ENCODE measurements around the gene GH1. TPM values are rescaled to one million over a fixed set of nuclear protein-coding genes. Genes with fewer than 3 reads are reported as not detected.
"Not testable (repeated sequence)": the region's sequence is repeated elsewhere in the genome, so short reads cannot be mapped to it uniquely, and the experiment has no call there.

The GH1 gene
- total RNA-seq, 2 experiments from 2014 or later = not detected

- no peak for DNase-seq
Measured at GRCh38 chr17:63929860-63930766, 11.5 kb upstream of the GH1 start.

GRCh38 chr17:63928966-63929695 is 10.5 kb upstream of the GH1 start:
- H3K27ac Mint-ChIP-seq = peak overlapping the region; percentile 69
- POLR2A ChIA-PET = no interaction called here
- CTCF ChIA-PET = interaction anchor here (0.9 to 7.7 kb wide), 8 partner anchors 10 to 205 kb away, joined by 3 to 38 read pairs (median 6); partner anchors contain the start of gene GH1
- no peaks in the 10 kb centered on the region for H3K27me3 Mint-ChIP-seq
- H3K36me3 Mint-ChIP-seq (ENCODE audit: low read depth) = peaks cover 8% of the 10 kb centered on the region
- peaks cover 29% of the 10 kb centered on the region for H3K4me1 Mint-ChIP-seq
- H3K9me3 Mint-ChIP-seq = no peaks in the 10 kb centered on the region
- no peak for DNase-seq
- H3K4me3 Mint-ChIP-seq = peak overlapping the region; percentile 20

More at GRCh38 chr17:63929860-63930766, 11.5 kb upstream of the GH1 start:
- POLR2A ChIA-PET = no interaction called here
- Mint-ChIP-seq H3K27me3 (no peaks in the 10 kb centered on the region), H3K4me1 (peaks cover 29% of the 10 kb centered on the region), H3K36me3 (ENCODE audit: low read depth) (peaks cover 8% of the 10 kb centered on the region), H3K27ac (peak overlapping the region; percentile 19), H3K4me3 (peak overlapping the region; percentile 95), H3K9me3 (no peaks in the 10 kb centered on the region)
- CTCF ChIA-PET = interaction anchor here (0.5 to 7.7 kb wide), 10 partner anchors 10 to 204 kb away, joined by 3 to 38 read pairs (median 4); partner anchors contain the start of gene GH1

GRCh38 chr17:63928172-63928666 is 9.6 kb upstream of the GH1 start:
- Mint-ChIP-seq H3K4me1 (peaks cover 27% of the 10 kb centered on the region), H3K9me3 (no peaks in the 10 kb centered on the region), H3K27ac (no peak overlapping the region), H3K4me3 (no peak overlapping the region), H3K27me3 (no peaks in the 10 kb centered on the region), H3K36me3 (ENCODE audit: low read depth) (peaks cover 8% of the 10 kb centered on the region)
- POLR2A ChIA-PET = interaction anchor here (0.6 kb wide), 1 partner anchor 8 kb away, joined by 13 read pairs; no protein-coding TSS in a partner anchor
- no peak for DNase-seq
- CTCF ChIA-PET = interaction anchor here (0.5 to 7.2 kb wide), 8 partner anchors 9 to 510 kb away, joined by 3 to 33 read pairs (median 4); partner anchors contain the start of gene GH1

- peaks cover 8% of the 10 kb centered on the region for H3K36me3 Mint-ChIP-seq (ENCODE audit: low read depth)
- ChIA-PET CTCF (interaction anchor here (0.5 to 7.2 kb wide), 6 partner anchors 9 to 511 kb away, joined by 3 to 33 read pairs (median 5); partner anchors contain the start of gene GH1), POLR2A (interaction anchor here (0.6 kb wide), 1 partner anchor 9 kb away, joined by 13 read pairs; no protein-coding TSS in a partner anchor)
- peaks cover 21% of the 10 kb centered on the region for H3K4me1 Mint-ChIP-seq
- H3K27me3 Mint-ChIP-seq = no peaks in the 10 kb centered on the region
- H3K9me3 Mint-ChIP-seq = no peaks in the 10 kb centered on the region
- no peak for DNase-seq
- no peak overlapping the region for H3K4me3 Mint-ChIP-seq
- no peak overlapping the region for H3K27ac Mint-ChIP-seq
Measured at GRCh38 chr17:63927464-63928171, 9.0 kb upstream of the GH1 start.

- Mint-ChIP-seq H3K27ac (no peak overlapping the region), H3K4me3 (no peak overlapping the region), H3K36me3 (ENCODE audit: low read depth) (peaks cover 8% of the 10 kb centered on the region), H3K9me3 (no peaks in the 10 kb centered on the region), H3K27me3 (no peaks in the 10 kb centered on the region), H3K4me1 (peaks cover 8% of the 10 kb centered on the region)
- no peak for DNase-seq
- CTCF ChIA-PET = interaction anchor here (0.5 to 1.9 kb wide), 4 partner anchors 21 to 187 kb away, joined by 3 to 15 read pairs (median 4); no protein-coding TSS in a partner anchor
- POLR2A ChIA-PET = no interaction called here
Measured at GRCh38 chr17:63926164-63926563, 7.5 kb upstream of the GH1 start.

- Mint-ChIP-seq H3K4me1 (peaks cover 2% of the 10 kb centered on the region), H3K9me3 (no peaks in the 10 kb centered on the region), H3K27me3 (no peaks in the 10 kb centered on the region), H3K27ac (no peak overlapping the region), H3K36me3 (ENCODE audit: low read depth) (peaks cover 3% of the 10 kb centered on the region), H3K4me3 (no peak overlapping the region)
- DNase-seq = no peak
- ChIA-PET POLR2A (no interaction called here), CTCF (interaction anchor here (0.5 to 1.9 kb wide), 3 partner anchors 21 to 188 kb away, joined by 3 to 15 read pairs (median 4); no protein-coding TSS in a partner anchor)
Measured at GRCh38 chr17:63925615-63926014, 7.0 kb upstream of the GH1 start.

GRCh38 chr17:63922402-63922801 is 3.8 kb upstream of the GH1 start:
- CTCF ChIA-PET = interaction anchor here (0.6 to 1.4 kb wide), 2 partner anchors 51 to 103 kb away, joined by 3 to 4 read pairs; partner anchors contain the start of gene SCN4A
- H3K4me1 Mint-ChIP-seq; H3K4me3 Mint-ChIP-seq; H3K9me3 Mint-ChIP-seq; H3K27ac Mint-ChIP-seq; H3K36me3 Mint-ChIP-seq (ENCODE audit: low read depth); POLR2A ChIA-PET; H3K27me3 Mint-ChIP-seq; DNase-seq: not testable (repeated sequence)

- H3K36me3 Mint-ChIP-seq (ENCODE audit: low read depth); H3K4me1 Mint-ChIP-seq; POLR2A ChIA-PET; H3K27me3 Mint-ChIP-seq; DNase-seq; H3K9me3 Mint-ChIP-seq; H3K4me3 Mint-ChIP-seq; H3K27ac Mint-ChIP-seq: not testable (repeated sequence)
- CTCF ChIA-PET = interaction anchor here (0.6 to 3.7 kb wide), 4 partner anchors 26 to 213 kb away, joined by 4 to 35 read pairs (median 10); no protein-coding TSS in a partner anchor
Measured at GRCh38 chr17:63920779-63921178, 2.1 kb upstream of the GH1 start.

GRCh38 chr17:63920050-63920449 is 1.4 kb upstream of the GH1 start:
- H3K9me3 Mint-ChIP-seq; H3K4me1 Mint-ChIP-seq; H3K27me3 Mint-ChIP-seq; DNase-seq; H3K4me3 Mint-ChIP-seq; POLR2A ChIA-PET; H3K27ac Mint-ChIP-seq; H3K36me3 Mint-ChIP-seq (ENCODE audit: low read depth): not testable (repeated sequence)
- CTCF ChIA-PET = interaction anchor here (0.6 to 3.7 kb wide), 27 partner anchors 11 to 258 kb away, joined by 3 to 35 read pairs (median 4); partner anchors contain the start of genes CD79B and ERN1

- Mint-ChIP-seq H3K4me3 (no peak overlapping the region), H3K36me3 (ENCODE audit: low read depth) (no peaks in the 10 kb centered on the region), H3K27me3 (peaks cover 4% of the 10 kb centered on the region), H3K4me1 (peaks cover 7% of the 10 kb centered on the region), H3K9me3 (no peaks in the 10 kb centered on the region), H3K27ac (no peak overlapping the region)
- ChIA-PET POLR2A (no interaction called here), CTCF (interaction anchor here (0.6 to 3.7 kb wide), 37 partner anchors 12 to 259 kb away, joined by 3 to 35 read pairs (median 4); partner anchors contain the start of genes CD79B, ERN1 and ICAM2)
- peak; percentile 83 for DNase-seq
Measured at GRCh38 chr17:63919311-63919723, 678 bp upstream of the GH1 start.

- no peaks in the 10 kb centered on the region for H3K9me3 Mint-ChIP-seq
- no peak overlapping the region for H3K27ac Mint-ChIP-seq
- peaks cover 7% of the 10 kb centered on the region for H3K4me1 Mint-ChIP-seq
- CTCF ChIA-PET = interaction anchor here (0.6 to 3.7 kb wide), 18 partner anchors 13 to 282 kb away, joined by 3 to 35 read pairs (median 4); partner anchors contain the start of genes CD79B and ICAM2
- H3K27me3 Mint-ChIP-seq = peaks cover 4% of the 10 kb centered on the region
- no peak for DNase-seq
- POLR2A ChIA-PET = interaction anchor here (0.6 kb wide), 1 partner anchor 610 kb away, joined by 3 read pairs; no protein-coding TSS in a partner anchor
- no peak overlapping the region for H3K4me3 Mint-ChIP-seq
- H3K36me3 Mint-ChIP-seq (ENCODE audit: low read depth) = no peaks in the 10 kb centered on the region
Measured at GRCh38 chr17:63918305-63918704, 334 bp downstream of the GH1 start.

All from activated CD4-positive, alpha-beta T cell treated with anti-CD3 and anti-CD28 coated beads, Interleukin-2, amount 10 ng/mL, durations not matched to agents 7 days and 5 days (primary cell).